Activated CD4-positive, alpha-beta memory T cell treated with anti-CD3 and anti-CD28 coated beads for 36 hours (primary cell): ENCODE measurements around the gene SMYD3. TPM values are rescaled to one million over a fixed set of nuclear protein-coding genes. Genes with fewer than 3 reads are reported as not detected.

Experiments used
- CTCF ChIA-PET: fragments of 350-600 bp; sonication (Branson Sonifier 250); formaldehyde crosslinking; loops from one replicate; lab custom pipeline; 2021; ENCODE audit warnings: antibody characterized with exemption, inconsistent platforms; lab: Charles Lee
- POLR2A ChIA-PET: fragments of 350-600 bp; sonication (Branson Sonifier 250); formaldehyde crosslinking; loops from one replicate; lab custom pipeline; 2021; ENCODE audit warnings: antibody characterized with exemption; lab: Charles Lee
- DNase-seq: peaks from one replicate; pipeline ENCODE4 v3.0.0-alpha.2; 2020
- H3K27ac Mint-ChIP-seq: one replicate; pipeline ENCODE4 v1.8.0; 2021; ENCODE audit warnings: mixed read lengths
- H3K27me3 Mint-ChIP-seq: one replicate; pipeline ENCODE4 v1.8.0; 2021; ENCODE audit warnings: mixed read lengths
- H3K36me3 Mint-ChIP-seq: one replicate; pipeline ENCODE4 v1.8.0; 2021; ENCODE audit warnings: mixed read lengths
- H3K4me1 Mint-ChIP-seq: one replicate; pipeline ENCODE4 v1.8.0; 2021; ENCODE audit warnings: low read depth, mixed read lengths
- H3K4me3 Mint-ChIP-seq: one replicate; pipeline ENCODE4 v1.8.0; 2021; ENCODE audit warnings: mild to moderate bottlenecking, mixed read lengths
- H3K9me3 Mint-ChIP-seq: one replicate; pipeline ENCODE4 v1.8.0; 2021; ENCODE audit warnings: mixed read lengths
- intact Hi-C: fragments of 100-400 bp; cut with micrococcal nuclease; formaldehyde crosslinking; loops from one replicate; pipeline ENCODE4 v1.15.1; 2023
- total RNA-seq, 2 experiments: library from RNA; stranded (reverse); gene quantifications; one replicate each; pipeline ENCODE4 v1.2.3, GENCODE V29; 2021

SMYD3 gene
- total RNA-seq, 2 experiments from 2014 or later: 16.6 to 20.2 TPM

GRCh38 chr1:246425139-246425794, 81.8 kb downstream of the SMYD3 start:
- Mint-ChIP-seq H3K27me3 (no peaks in the 10 kb centered on the region), H3K4me1 (peaks cover 9% of the 10 kb centered on the region), H3K4me3 (no peak overlapping the region), H3K36me3 (peaks cover 3% of the 10 kb centered on the region), H3K27ac (no peak overlapping the region), H3K9me3 (peaks cover 5% of the 10 kb centered on the region)
- intact Hi-C loops: no loop called here
- CTCF ChIA-PET: no interaction called here
- POLR2A ChIA-PET: no interaction called here
- no peak for DNase-seq

- intact Hi-C loops: no loop called here
- no peaks in the 10 kb centered on the region for H3K27me3 Mint-ChIP-seq
- DNase-seq: no peak
- no peak overlapping the region for H3K4me3 Mint-ChIP-seq
- H3K36me3 Mint-ChIP-seq: peaks cover 24% of the 10 kb centered on the region
- peaks cover 9% of the 10 kb centered on the region for H3K9me3 Mint-ChIP-seq
- no peak overlapping the region for H3K27ac Mint-ChIP-seq
- peaks cover 11% of the 10 kb centered on the region for H3K4me1 Mint-ChIP-seq
- POLR2A ChIA-PET: interaction anchor here (0.6 kb wide), 1 partner anchor 977 kb away, joined by 6 read pairs; no protein-coding TSS in a partner anchor
- CTCF ChIA-PET: no interaction called here
Observed at GRCh38 chr1:246420300-246420699, 86.8 kb downstream of the SMYD3 start.

GRCh38 chr1:246418565-246419312, 88.3 kb downstream of the SMYD3 start:
- H3K9me3 Mint-ChIP-seq: peaks cover 9% of the 10 kb centered on the region
- ChIA-PET POLR2A (no interaction called here), CTCF (no interaction called here)
- intact Hi-C loops: no loop called here
- H3K27me3 Mint-ChIP-seq: no peaks in the 10 kb centered on the region
- DNase-seq: no peak
- no peak overlapping the region for H3K27ac Mint-ChIP-seq
- peaks cover 28% of the 10 kb centered on the region for H3K36me3 Mint-ChIP-seq
- H3K4me1 Mint-ChIP-seq: peaks cover 11% of the 10 kb centered on the region
- H3K4me3 Mint-ChIP-seq: no peak overlapping the region

- intact Hi-C loops: no loop called here
- ChIA-PET POLR2A (interaction anchor here (0.6 kb wide), 1 partner anchor 196 kb away, joined by 3 read pairs; no protein-coding TSS in a partner anchor), CTCF (no interaction called here)
- Mint-ChIP-seq H3K36me3 (peaks cover 32% of the 10 kb centered on the region), H3K4me1 (peaks cover 11% of the 10 kb centered on the region), H3K27me3 (no peaks in the 10 kb centered on the region), H3K4me3 (no peak overlapping the region), H3K27ac (no peak overlapping the region), H3K9me3 (peaks cover 12% of the 10 kb centered on the region)
- no peak for DNase-seq
Observed at GRCh38 chr1:246417813-246418564, 89.1 kb downstream of the SMYD3 start.

- peaks cover 38% of the 10 kb centered on the region for H3K36me3 Mint-ChIP-seq
- peaks cover 12% of the 10 kb centered on the region for H3K9me3 Mint-ChIP-seq
- H3K4me3 Mint-ChIP-seq: no peak overlapping the region
Observed at GRCh38 chr1:246417152-246417812, 89.8 kb downstream of the SMYD3 start.

GRCh38 chr1:246416261-246416660, 90.8 kb downstream of the SMYD3 start:
- Mint-ChIP-seq H3K4me1 (peaks cover 11% of the 10 kb centered on the region), H3K27ac (no peak overlapping the region), H3K9me3 (peaks cover 16% of the 10 kb centered on the region), H3K4me3 (no peak overlapping the region), H3K27me3 (no peaks in the 10 kb centered on the region), H3K36me3 (peaks cover 42% of the 10 kb centered on the region)
- intact Hi-C loops: no loop called here
- ChIA-PET CTCF (no interaction called here), POLR2A (no interaction called here)
- DNase-seq: no peak

More at GRCh38 chr1:246417152-246417812, 89.8 kb downstream of the SMYD3 start:
- H3K27ac Mint-ChIP-seq: no peak overlapping the region
- ChIA-PET CTCF (no interaction called here), POLR2A (no interaction called here)
- no peaks in the 10 kb centered on the region for H3K27me3 Mint-ChIP-seq
- intact Hi-C loops: no loop called here
- DNase-seq: peak; percentile 12
- H3K4me1 Mint-ChIP-seq: peaks cover 11% of the 10 kb centered on the region

- DNase-seq: no peak
- H3K4me1 Mint-ChIP-seq: peaks cover 11% of the 10 kb centered on the region
- H3K36me3 Mint-ChIP-seq: peaks cover 41% of the 10 kb centered on the region
- no peaks in the 10 kb centered on the region for H3K27me3 Mint-ChIP-seq
- POLR2A ChIA-PET: no interaction called here
- no peak overlapping the region for H3K27ac Mint-ChIP-seq
- CTCF ChIA-PET: no interaction called here
- no peak overlapping the region for H3K4me3 Mint-ChIP-seq
- intact Hi-C loops: no loop called here
- peaks cover 18% of the 10 kb centered on the region for H3K9me3 Mint-ChIP-seq
Observed at GRCh38 chr1:246415028-246415427, 92.1 kb downstream of the SMYD3 start.

- CTCF ChIA-PET: no interaction called here
- peaks cover 11% of the 10 kb centered on the region for H3K4me1 Mint-ChIP-seq
- intact Hi-C loops: no loop called here
- H3K4me3 Mint-ChIP-seq: no peak overlapping the region
- DNase-seq: no peak
- H3K27ac Mint-ChIP-seq: no peak overlapping the region
- POLR2A ChIA-PET: interaction anchor here (1.1 kb wide), 1 partner anchor 80 kb away, joined by 3 read pairs; no protein-coding TSS in a partner anchor
- H3K9me3 Mint-ChIP-seq: peaks cover 15% of the 10 kb centered on the region
- H3K36me3 Mint-ChIP-seq: peaks cover 34% of the 10 kb centered on the region
- H3K27me3 Mint-ChIP-seq: no peaks in the 10 kb centered on the region
Observed at GRCh38 chr1:246413430-246413829, 93.6 kb downstream of the SMYD3 start.

GRCh38 chr1:246404078-246404477, 103.0 kb downstream of the SMYD3 start:
- Mint-ChIP-seq H3K4me3 (no peak overlapping the region), H3K36me3 (peaks cover 5% of the 10 kb centered on the region), H3K4me1 (peaks cover 5% of the 10 kb centered on the region), H3K27ac (no peak overlapping the region), H3K27me3 (no peaks in the 10 kb centered on the region), H3K9me3 (peaks cover 3% of the 10 kb centered on the region)
- intact Hi-C loops: no loop called here
- no peak for DNase-seq
- ChIA-PET CTCF (no interaction called here), POLR2A (no interaction called here)

GRCh38 chr1:246398126-246398813, 108.8 kb downstream of the SMYD3 start:
- DNase-seq: no peak
- peaks cover 5% of the 10 kb centered on the region for H3K9me3 Mint-ChIP-seq
- ChIA-PET POLR2A (no interaction called here), CTCF (no interaction called here)
- H3K36me3 Mint-ChIP-seq: peaks cover 14% of the 10 kb centered on the region
- H3K4me3 Mint-ChIP-seq: no peak overlapping the region
- H3K27ac Mint-ChIP-seq: no peak overlapping the region
- H3K27me3 Mint-ChIP-seq: no peaks in the 10 kb centered on the region
- H3K4me1 Mint-ChIP-seq: no peaks in the 10 kb centered on the region
- intact Hi-C loops: no loop called here

- Mint-ChIP-seq H3K4me1 (no peaks in the 10 kb centered on the region), H3K9me3 (peaks cover 6% of the 10 kb centered on the region), H3K4me3 (no peak overlapping the region), H3K36me3 (peaks cover 14% of the 10 kb centered on the region), H3K27me3 (no peaks in the 10 kb centered on the region), H3K27ac (no peak overlapping the region)
- CTCF ChIA-PET: no interaction called here
- POLR2A ChIA-PET: no interaction called here
- no peak for DNase-seq
- intact Hi-C loops: no loop called here
Observed at GRCh38 chr1:246397046-246397445, 110.0 kb downstream of the SMYD3 start.
